Temporal lobe (tissue), 2 donors: ENCODE results near the gene VAX1. TPM values are rescaled to one million over a fixed set of nuclear protein-coding genes. Genes with fewer than 3 reads are reported as not detected.
A peak's percentile ranks its signal among the peaks of the same experiment; 100 is the strongest.

Experiments
- small RNA-seq: library from RNA; depleted of rRNA; stranded (forward); fragments of <200 nt; gene quantifications from one replicate; pipeline ENCODE3, GENCODE V24; 2014; ENCODE audit warnings: low replicate concordance
- total RNA-seq: library from RNA; depleted of rRNA; stranded (reverse); fragments of >200 nt; gene quantifications from one replicate; pipeline ENCODE4 v1.2.3, GENCODE V29; 2014

VAX1 gene
- total RNA-seq, 1 donor from 2014 or later, result 1.7 TPM

Small RNAs within 50 kb of the gene (small RNA-seq; reads per million reads assigned to genes)
- gene MIR3663, result 0.32 reads per million, percentile 21 among the genes with 10 or more reads in this experiment

Other genes with a start within 250 kb of the VAX1 start
- 78.2 TPM for gene SHTN1, start 133.1 kb downstream of the VAX1 start, total RNA-seq
- not detected for gene KCNK18, start 59.2 kb upstream of the VAX1 start, total RNA-seq
- under 0.01 TPM for gene SLC18A2, start 102.8 kb upstream of the VAX1 start, total RNA-seq
- 22.9 TPM for gene PDZD8, start 237.2 kb upstream of the VAX1 start, total RNA-seq